ENCODE data around the gene OR4S1. TPM values are rescaled to one million over a fixed set of nuclear protein-coding genes. Genes with fewer than 3 reads are reported as not detected.

The OR4S1 gene
- total RNA-seq, 2 donors from 2014 or later, result not detected

GRCh38 chr11:48354013-48354412, 48.0 kb downstream of the OR4S1 start:
- Mint-ChIP-seq H3K9me3 (peaks cover 88% of the 10 kb centered on the region), H3K27ac (no peak overlapping the region), H3K36me3 (ENCODE audit: low read depth) (no peaks in the 10 kb centered on the region), H3K4me1 (no peaks in the 10 kb centered on the region), H3K4me3 (no peak overlapping the region), H3K27me3 (ENCODE audit: insufficient read depth) (no peaks in the 10 kb centered on the region)
- Histone ChIP-seq H3K36me3 (ENCODE audit: control insufficient read depth, insufficient read depth, low read length) (no peaks in the 10 kb centered on the region), H3K9ac (ENCODE audit: extremely low read depth, low read length, poor library complexity, severe bottlenecking) (no peak overlapping the region), H3K27ac (ENCODE audit: low read depth, low read length) (no peak overlapping the region), H3K4me3 (ENCODE audit: low read length) (no peak overlapping the region), H3K27me3 (ENCODE audit: control insufficient read depth, insufficient read depth, low read length, poor library complexity, severe bottlenecking) (no peaks in the 10 kb centered on the region), H3K9me3 (ENCODE audit: control insufficient read depth, low read length) (peaks cover 40% of the 10 kb centered on the region), H3K4me1 (ENCODE audit: control insufficient read depth, insufficient read depth, low read length) (no peaks in the 10 kb centered on the region)
- DNase-seq, result no peak
- 97% methylated on average over 4 of the region's 4 CpGs; no CpG with 5 or more reads in 1 of the 2 experiments for WGBS, 2 experiments (ENCODE audit: insufficient coverage in 1 of 2, insufficient read length in 1 of 2)
- TF ChIP-seq, protein P1, sequence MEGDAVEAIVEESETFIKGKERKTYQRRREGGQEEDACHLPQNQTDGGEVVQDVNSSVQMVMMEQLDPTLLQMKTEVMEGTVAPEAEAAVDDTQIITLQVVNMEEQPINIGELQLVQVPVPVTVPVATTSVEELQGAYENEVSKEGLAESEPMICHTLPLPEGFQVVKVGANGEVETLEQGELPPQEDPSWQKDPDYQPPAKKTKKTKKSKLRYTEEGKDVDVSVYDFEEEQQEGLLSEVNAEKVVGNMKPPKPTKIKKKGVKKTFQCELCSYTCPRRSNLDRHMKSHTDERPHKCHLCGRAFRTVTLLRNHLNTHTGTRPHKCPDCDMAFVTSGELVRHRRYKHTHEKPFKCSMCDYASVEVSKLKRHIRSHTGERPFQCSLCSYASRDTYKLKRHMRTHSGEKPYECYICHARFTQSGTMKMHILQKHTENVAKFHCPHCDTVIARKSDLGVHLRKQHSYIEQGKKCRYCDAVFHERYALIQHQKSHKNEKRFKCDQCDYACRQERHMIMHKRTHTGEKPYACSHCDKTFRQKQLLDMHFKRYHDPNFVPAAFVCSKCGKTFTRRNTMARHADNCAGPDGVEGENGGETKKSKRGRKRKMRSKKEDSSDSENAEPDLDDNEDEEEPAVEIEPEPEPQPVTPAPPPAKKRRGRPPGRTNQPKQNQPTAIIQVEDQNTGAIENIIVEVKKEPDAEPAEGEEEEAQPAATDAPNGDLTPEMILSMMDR (conservative IDR thresholded peaks at IDR 0.05), result no peak

DNA sequence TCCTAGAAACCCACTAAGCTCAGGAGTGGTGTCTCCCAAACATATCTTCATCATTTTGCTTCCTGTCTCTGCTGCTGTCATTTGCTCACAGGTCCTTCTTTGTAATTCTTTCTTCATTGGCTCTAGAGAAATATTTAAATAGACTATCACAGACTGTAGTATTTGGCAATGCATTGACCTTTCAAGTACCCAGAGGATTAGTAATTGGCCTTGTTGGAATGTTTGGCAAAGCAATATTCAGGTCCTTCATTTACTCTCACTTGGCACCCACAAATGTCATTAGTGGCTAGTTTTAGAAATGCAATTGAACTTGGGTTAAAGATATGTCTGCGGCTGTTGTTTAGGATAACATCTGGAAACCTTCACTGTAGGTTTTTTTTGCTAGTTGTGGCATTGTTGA, 48.7 kb downstream of the OR4S1 start:
- TF ChIP-seq, protein P1 (conservative IDR thresholded peaks at IDR 0.05), result no peak
- 80% methylated on average over 1 of the region's 1 CpG for WGBS, 2 experiments (ENCODE audit: insufficient coverage in 1 of 2, insufficient read length in 1 of 2)
- no peaks in the 10 kb centered on the region for H3K4me1 ChIP-seq (ENCODE audit: control insufficient read depth, insufficient read depth, low read length)
- no peak overlapping the region for H3K4me3 ChIP-seq (ENCODE audit: low read length)
- H3K9me3 ChIP-seq (ENCODE audit: control insufficient read depth, low read length), result peaks cover 42% of the 10 kb centered on the region
- no peaks in the 10 kb centered on the region for H3K27me3 ChIP-seq (ENCODE audit: control insufficient read depth, insufficient read depth, low read length, poor library complexity, severe bottlenecking)
- no peak overlapping the region for H3K27ac ChIP-seq (ENCODE audit: low read depth, low read length)
- Mint-ChIP-seq H3K27ac (no peak overlapping the region), H3K9me3 (peaks cover 88% of the 10 kb centered on the region), H3K4me3 (no peak overlapping the region), H3K27me3 (ENCODE audit: insufficient read depth) (no peaks in the 10 kb centered on the region), H3K4me1 (no peaks in the 10 kb centered on the region), H3K36me3 (ENCODE audit: low read depth) (no peaks in the 10 kb centered on the region)
- H3K9ac ChIP-seq (ENCODE audit: extremely low read depth, low read length, poor library complexity, severe bottlenecking), result no peak overlapping the region
- DNase-seq, result no peak
- H3K36me3 ChIP-seq (ENCODE audit: control insufficient read depth, insufficient read depth, low read length), result no peaks in the 10 kb centered on the region

Other genes starting within 250 kb of the OR4S1 start
- not detected for gene OR4B1, start 89.4 kb upstream of the OR4S1 start, total RNA-seq
- gene OR4X2, start 61.1 kb upstream of the OR4S1 start, total RNA-seq, result not detected
- not detected for gene OR4X1, start 42.4 kb upstream of the OR4S1 start, total RNA-seq
- gene OR4C3, start 18.7 kb downstream of the OR4S1 start, total RNA-seq, result not detected
- not detected for gene OR4C5, start 60.2 kb downstream of the OR4S1 start, total RNA-seq
- not detected for gene OR4A47, start 182.6 kb downstream of the OR4S1 start, total RNA-seq

Measured in endodermal cell (in vitro differentiated cells).